Measurements from ENCODE around the gene NKRF. TPM values are rescaled to one million over a fixed set of nuclear protein-coding genes. Genes with fewer than 3 reads are reported as not detected.

The NKRF gene
- total RNA-seq, 1 donor from 2014 or later = 25.1 TPM

DNA sequence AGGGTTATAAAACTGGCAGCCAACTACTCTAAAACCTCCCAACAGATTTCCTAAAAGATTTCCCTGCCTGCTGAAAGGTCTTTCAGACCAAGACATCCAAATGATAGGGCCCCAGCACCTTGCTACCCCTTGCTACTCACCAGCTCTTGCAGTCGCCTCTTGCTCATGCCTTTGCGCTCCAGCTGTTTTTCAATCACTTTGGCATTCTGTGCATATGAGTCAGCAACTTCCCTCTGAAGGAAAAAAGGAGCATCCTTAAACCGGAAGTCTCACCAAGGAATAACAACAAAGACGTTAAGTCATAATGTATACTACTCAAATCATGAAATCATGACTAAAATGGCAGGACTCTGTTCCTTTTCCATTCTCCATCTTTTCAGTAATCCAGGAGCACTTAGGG lies 65.0 kb downstream of the NKRF start:
- Mint-ChIP-seq H3K27ac (no peak overlapping the region), H3K4me1 (ENCODE audit: low read depth) (no peaks in the 10 kb centered on the region), H3K9me3 (no peaks in the 10 kb centered on the region), H3K36me3 (ENCODE audit: low read depth) (peaks cover 19% of the 10 kb centered on the region), H3K27me3 (ENCODE audit: low read depth) (no peaks in the 10 kb centered on the region), H3K4me3 (ENCODE audit: low read depth) (no peak overlapping the region)
- no peak for DNase-seq (ENCODE audit: low spot score)
- intact Hi-C loops (cut with micrococcal nuclease) = no loop called here

- no peaks in the 10 kb centered on the region for H3K9me3 Mint-ChIP-seq
- intact Hi-C loops (cut with micrococcal nuclease) = no loop called here
- H3K27me3 Mint-ChIP-seq (ENCODE audit: low read depth) = no peaks in the 10 kb centered on the region
- peaks cover 19% of the 10 kb centered on the region for H3K36me3 Mint-ChIP-seq (ENCODE audit: low read depth)
- H3K4me3 Mint-ChIP-seq (ENCODE audit: low read depth) = no peak overlapping the region
- H3K27ac Mint-ChIP-seq = no peak overlapping the region
- DNase-seq (ENCODE audit: low spot score) = no peak
- no peaks in the 10 kb centered on the region for H3K4me1 Mint-ChIP-seq (ENCODE audit: low read depth)
Measured at GRCh38 chrX:119539872-119540271, 66.4 kb downstream of the NKRF start.

Other genes starting within 250 kb of the NKRF start
- gene SLC25A43, start 207.1 kb downstream of the NKRF start, total RNA-seq = 13.4 and 13.6 TPM in 2 replicates
- 523 and 528 TPM in 2 replicates for gene SLC25A5, start 138.0 kb downstream of the NKRF start, total RNA-seq
- 21.9 and 22.0 TPM in 2 replicates for gene STEEP1, start 41.0 kb downstream of the NKRF start, total RNA-seq
- 60.6 and 61.6 TPM in 2 replicates for gene UBE2A, start 31.9 kb downstream of the NKRF start, total RNA-seq
- gene SEPTIN6, start 86.7 kb upstream of the NKRF start, total RNA-seq = 175 and 179 TPM in 2 replicates
- gene SOWAHD, start 152.2 kb upstream of the NKRF start, total RNA-seq = 0.46 and 0.59 TPM in 2 replicates
- gene RPL39, start 185.2 kb upstream of the NKRF start, total RNA-seq = 2,137 and 2,151 TPM in 2 replicates
- 13.9 TPM in 2 replicates for gene UPF3B, start 246.5 kb upstream of the NKRF start, total RNA-seq